Stimulated activated CD4-positive, alpha-beta T cell treated with anti-CD3 and anti-CD28 coated beads, Interleukin-1b, Interleukin-23, amount 100 ng/mL, for 24 hours (primary cell): Measurements from ENCODE around the gene NXPH2.
"Not testable (repeated sequence)": the region's sequence is repeated elsewhere in the genome, so short reads cannot be mapped to it uniquely, and the experiment has no call there.

Experiments
- DNase-seq, 4 experiments: peaks; one replicate each; pipeline ENCODE4 v3.0.0-alpha.2; 2020; ENCODE audit warnings: low read depth in 4 of 4, low spot score in 1 of 4

NXPH2 gene

DNA sequence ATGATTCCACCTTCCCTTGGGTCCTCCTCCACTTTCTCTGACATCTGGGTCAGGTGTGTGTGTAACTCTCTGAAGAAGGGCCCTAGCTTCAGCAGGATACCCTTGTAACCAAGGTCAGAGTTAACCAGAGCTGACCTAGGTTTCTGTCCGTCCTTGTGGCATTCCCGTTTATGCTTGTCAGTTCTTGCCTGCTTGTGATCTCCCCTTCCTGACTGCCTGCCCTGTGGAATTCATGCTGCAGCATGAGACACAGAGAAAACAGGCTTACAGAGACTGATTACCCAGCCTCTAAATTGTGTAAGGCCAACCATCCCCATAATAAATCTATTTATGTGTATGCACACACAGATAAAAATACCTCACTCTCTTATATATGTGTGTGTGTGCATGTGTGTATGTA is 22.8 kb downstream of the NXPH2 start:
- DNase-seq, result no peak

DNA sequence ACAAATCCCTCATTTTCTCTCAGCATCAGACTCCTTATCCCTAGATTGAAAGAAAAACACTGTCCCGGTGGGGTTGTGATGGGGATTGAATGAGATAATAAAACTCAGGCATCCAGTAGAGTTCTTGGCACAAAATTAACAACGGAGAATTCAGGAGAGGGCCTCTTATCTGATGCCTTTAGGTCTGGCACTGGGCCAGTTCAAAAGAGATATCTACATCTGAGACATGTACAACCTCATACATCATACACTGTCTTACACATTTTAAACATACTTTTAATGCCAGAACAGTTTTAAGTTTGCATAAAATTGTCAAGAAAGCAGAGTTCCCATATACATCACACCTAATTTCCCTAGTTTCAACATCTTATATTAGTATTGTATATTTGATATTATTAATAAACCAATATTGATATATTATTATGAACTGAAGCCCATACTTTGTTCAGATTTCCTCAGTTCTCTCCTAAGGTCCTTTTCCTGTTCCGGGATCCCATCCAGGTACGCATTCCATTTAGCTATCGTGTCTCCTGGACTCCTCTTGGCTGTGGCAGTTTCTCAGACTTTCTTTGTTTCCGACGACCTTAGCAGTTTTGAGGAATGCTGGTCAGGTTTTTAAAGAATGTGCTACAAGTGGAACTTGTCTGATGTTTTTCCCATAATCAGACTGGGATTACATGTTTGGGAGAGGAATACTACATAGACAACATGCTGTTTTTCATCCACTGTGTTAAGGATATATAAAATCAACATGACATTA is 27.8 kb downstream of the NXPH2 start:
- no peak for DNase-seq

GRCh38 chr2:138744713-138745112 is 35.5 kb downstream of the NXPH2 start:
- no peak for DNase-seq

DNA sequence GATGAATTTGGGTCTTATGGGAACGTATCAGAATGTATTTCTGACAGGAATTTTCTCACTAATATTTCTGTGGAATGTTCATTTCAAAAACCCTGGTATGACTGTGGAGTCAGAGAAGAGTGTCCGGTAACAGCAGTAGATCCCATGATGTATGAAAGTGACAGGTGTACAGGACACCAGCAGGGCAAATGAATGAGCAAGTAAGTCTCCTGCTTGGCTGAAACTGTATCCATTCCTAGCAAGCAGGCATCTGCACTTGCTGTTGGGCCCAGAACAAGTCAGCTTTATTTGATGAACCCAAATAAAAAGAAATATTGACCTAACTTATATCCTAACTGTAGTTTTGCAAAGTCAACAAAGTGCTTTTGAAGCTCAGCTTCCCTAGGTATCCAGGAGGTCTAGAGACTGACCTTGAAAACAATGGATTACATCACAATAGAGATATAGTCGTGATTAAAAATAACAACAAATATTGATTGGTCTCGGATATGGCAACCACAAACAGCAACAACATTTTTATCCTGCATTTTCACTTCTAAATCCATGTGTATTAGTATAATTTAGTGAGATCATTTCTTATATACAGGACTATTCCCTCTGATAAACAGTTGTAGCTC is 37.6 kb downstream of the NXPH2 start:
- DNase-seq, result no peak

DNA sequence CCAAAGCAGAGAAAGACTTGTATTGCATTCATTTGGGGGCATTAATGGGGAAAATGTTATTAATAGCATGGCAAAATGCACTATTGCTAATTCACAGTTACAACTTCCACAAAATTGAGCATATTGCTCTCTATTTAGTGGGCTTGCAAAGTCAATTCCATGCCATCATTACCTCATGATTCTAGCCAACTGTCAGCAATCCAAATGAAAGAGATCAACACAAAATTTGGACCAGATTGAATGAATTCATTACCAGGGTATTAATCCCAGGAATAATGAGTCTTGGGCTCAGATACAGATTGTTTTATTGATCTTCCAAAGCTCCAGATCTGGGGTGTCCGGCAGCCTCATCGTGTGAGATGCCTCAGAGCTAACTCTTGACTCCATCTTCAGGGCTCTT is 38.3 kb downstream of the NXPH2 start:
- no peak for DNase-seq

DNA sequence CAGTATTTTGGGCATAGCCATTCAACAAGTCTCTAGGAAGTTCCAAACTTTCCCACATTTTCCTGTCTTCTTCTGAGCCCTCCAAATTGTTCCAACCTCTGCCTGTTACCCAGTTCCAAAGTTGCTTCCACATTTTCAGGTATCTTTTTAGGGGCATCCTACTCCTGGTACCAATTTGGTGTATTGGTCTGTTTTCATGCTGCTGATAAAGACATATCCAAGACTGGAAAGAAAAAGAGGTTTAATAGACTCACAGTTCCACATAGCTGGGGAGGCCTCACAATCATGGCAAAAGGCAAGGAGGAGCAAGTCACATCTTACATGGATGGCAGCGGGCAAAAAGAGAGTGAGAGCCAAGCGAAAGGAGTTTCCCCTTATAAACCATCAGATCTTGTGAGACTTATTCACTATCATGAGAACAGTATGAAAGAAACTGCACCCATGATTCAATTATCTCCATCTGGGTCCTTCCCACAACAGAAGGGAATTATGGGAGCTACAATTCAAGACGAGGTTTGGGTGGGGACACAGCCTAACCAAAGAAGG is 43.1 kb downstream of the NXPH2 start:
- DNase-seq, result not testable (repeated sequence)

GRCh38 chr2:138732651-138733050 is 47.5 kb downstream of the NXPH2 start:
- no peak for DNase-seq

DNA sequence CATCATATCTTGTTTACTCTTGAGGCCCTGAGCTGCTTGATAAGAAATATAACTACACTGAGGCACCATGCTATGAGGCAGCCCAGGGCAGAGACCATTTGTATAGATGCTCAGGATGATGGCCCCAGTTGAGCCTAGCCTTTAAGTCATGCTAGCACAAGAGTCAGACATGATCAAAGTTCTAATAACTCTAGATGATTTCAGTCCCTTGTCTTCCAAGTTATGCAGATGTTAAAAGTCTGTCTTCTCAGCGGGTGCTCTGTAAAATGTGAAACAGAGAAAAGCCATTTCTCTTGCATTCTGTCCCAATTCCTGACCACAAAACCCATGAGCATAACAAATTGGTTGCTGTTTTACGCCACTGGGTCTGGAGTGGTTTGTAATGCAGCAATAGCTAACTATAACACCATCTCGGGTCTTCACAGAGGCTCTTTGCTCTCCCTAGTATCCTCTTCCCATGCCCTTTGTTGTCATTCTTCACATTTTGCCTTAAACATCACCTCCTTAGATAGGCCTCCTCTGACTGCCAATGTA is 49.6 kb downstream of the NXPH2 start:
- no peak for DNase-seq

GRCh38 chr2:138727956-138728355 is 52.2 kb downstream of the NXPH2 start:
- DNase-seq, result no peak

DNA sequence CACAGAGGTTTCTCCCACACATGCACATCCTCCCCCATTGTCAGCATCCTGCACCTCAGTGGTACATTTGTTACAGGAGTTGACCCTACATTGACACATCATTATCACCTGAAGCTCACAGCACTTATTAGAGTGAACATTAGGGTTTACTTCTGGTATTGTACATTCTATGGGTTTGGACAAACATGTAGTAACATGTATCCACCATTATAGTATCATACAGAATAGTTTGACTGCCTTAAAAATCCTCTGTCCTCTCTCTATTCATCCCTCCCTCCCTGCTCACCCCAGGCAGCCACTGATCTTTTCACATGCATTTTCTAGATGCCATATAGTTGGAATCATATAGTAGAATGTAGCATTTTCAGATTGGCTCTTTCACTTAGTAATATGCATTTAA is 53.5 kb downstream of the NXPH2 start:
- no peak for DNase-seq

GRCh38 chr2:138724729-138725459 is 55.3 kb downstream of the NXPH2 start:
- no peak for DNase-seq

- DNase-seq, result no peak
Measured at GRCh38 chr2:138724327-138724726, 55.9 kb downstream of the NXPH2 start.

DNA sequence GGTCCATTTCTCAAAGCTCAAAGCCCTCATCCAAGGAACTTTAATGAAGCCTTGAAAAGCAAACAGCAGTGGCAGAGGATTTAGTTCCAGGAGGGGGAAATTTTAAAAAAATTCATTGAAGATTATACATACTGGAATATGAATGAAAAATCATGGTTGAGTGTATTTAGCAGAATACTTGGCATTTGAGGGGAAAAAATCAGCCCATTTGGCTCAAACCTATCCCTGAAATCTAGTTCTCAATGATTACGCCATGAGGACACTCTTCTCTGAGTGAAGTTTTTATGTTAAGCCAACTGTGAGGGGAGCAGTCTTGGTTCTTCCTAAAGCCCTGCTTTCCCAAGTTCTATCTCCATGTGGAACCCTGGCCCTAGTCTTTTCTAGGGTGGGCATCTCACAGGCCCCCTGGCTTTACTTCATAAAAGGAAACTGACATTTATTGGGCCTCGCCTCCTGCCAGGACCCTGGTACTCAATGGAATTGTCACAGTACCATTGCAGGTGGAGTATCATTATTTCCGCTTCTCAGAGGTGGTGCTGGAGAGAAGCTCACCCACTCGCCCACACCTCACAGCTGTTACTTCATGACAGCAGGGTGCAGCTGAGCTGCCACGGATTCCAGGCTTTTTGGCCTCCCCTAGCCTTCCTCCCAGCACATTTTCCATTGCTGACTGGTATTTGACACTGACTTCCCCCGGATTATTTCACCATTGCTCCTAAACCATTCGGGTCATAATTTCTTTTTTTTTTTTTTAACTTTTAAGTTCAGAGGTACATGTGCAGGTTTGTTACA is 56.8 kb downstream of the NXPH2 start:
- no peak for DNase-seq

GRCh38 chr2:138722316-138722715 is 57.9 kb downstream of the NXPH2 start:
- DNase-seq, result no peak

GRCh38 chr2:138720035-138720838 is 60.0 kb downstream of the NXPH2 start:
- DNase-seq, result no peak

- no peak for DNase-seq
Measured at GRCh38 chr2:138718405-138718804, 61.8 kb downstream of the NXPH2 start.

DNA sequence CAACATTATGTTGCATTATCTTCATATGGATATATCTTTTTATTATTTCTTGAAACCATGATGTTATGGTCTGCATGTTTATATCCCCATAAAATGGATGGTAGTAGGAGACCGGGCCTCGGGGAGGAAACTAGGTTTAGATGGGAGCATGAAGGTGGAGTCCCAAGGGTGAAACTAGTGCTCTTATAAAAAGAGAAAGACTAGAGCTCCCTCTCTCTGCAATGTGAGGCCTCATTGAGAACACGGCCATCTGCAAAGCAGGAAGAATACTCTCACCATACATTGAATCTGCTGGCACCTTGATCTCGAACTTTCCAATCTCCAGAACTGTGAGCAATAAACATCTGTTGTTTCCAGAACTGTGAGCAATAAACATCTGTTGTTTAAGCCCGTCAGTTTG is 64.0 kb downstream of the NXPH2 start:
- DNase-seq, result no peak

DNA sequence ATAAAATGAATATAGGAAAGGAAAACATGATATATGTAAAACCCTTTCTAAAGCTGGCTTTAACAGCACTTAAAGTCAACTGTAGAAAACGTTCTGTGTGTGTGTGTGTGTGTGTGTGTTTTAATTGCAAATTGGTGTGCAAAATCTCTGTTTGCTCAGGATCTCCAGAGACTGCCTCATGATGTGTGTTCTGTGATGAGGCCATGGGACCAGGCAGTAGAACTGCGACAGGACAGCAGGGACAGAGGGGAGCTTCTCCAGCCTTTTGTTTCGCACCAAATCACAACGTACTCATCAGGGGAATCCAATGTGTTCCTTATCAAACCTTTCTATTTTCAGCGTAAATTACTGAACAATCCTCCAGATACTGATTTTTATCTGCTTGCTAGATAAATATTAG is 66.7 kb downstream of the NXPH2 start:
- no peak for DNase-seq

DNA sequence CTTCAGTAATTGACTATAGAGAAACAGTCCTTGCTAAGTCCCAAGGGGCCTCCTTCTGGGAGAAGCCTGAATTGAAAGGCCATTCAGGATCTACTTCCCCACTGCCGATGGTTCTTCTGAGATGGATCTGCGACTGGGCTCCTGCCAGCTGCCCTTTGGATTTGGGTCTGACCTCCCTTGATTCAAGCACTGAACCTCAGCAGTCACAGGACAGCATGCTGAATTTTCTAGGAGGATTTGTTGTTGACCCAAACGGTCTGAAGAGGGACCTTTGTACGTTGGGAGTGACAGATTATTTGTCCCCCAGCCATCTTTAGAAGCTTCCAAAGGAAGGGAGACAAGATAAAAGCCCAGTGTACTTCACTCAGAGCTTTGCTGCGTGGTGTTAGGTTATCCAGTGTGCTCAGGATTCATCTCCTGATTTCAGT is 67.1 kb downstream of the NXPH2 start:
- no peak for DNase-seq
